ENCODE data around the gene KRT3.

DNA sequence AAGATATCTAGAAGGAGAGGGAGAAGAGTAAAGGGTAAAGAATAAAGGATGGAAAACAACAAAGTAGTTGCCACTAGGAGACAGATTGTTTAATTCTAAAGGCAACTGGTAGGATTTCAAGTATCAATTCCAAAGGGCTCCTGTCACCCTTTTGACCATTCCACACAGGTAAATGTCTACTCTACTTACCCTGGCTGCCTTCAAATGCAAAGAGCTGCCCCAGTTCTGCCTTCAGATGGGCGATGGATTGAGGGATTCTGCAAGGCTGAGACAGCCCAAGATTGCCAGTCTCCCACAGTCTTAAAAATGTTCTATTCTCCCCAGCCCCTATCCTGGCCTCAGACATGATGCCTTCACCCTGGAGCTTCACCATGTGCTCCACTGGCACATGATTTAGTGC, 30.2 kb downstream of the KRT3 start:
- no peak for TF ChIP-seq POLR2A (IDR thresholded peaks at IDR 0.05)
- TF ChIP-seq, protein P1, sequence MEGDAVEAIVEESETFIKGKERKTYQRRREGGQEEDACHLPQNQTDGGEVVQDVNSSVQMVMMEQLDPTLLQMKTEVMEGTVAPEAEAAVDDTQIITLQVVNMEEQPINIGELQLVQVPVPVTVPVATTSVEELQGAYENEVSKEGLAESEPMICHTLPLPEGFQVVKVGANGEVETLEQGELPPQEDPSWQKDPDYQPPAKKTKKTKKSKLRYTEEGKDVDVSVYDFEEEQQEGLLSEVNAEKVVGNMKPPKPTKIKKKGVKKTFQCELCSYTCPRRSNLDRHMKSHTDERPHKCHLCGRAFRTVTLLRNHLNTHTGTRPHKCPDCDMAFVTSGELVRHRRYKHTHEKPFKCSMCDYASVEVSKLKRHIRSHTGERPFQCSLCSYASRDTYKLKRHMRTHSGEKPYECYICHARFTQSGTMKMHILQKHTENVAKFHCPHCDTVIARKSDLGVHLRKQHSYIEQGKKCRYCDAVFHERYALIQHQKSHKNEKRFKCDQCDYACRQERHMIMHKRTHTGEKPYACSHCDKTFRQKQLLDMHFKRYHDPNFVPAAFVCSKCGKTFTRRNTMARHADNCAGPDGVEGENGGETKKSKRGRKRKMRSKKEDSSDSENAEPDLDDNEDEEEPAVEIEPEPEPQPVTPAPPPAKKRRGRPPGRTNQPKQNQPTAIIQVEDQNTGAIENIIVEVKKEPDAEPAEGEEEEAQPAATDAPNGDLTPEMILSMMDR (IDR thresholded peaks at IDR 0.05): no peak
